ENCODE data around the gene HES7.

The HES7 gene

DNA sequence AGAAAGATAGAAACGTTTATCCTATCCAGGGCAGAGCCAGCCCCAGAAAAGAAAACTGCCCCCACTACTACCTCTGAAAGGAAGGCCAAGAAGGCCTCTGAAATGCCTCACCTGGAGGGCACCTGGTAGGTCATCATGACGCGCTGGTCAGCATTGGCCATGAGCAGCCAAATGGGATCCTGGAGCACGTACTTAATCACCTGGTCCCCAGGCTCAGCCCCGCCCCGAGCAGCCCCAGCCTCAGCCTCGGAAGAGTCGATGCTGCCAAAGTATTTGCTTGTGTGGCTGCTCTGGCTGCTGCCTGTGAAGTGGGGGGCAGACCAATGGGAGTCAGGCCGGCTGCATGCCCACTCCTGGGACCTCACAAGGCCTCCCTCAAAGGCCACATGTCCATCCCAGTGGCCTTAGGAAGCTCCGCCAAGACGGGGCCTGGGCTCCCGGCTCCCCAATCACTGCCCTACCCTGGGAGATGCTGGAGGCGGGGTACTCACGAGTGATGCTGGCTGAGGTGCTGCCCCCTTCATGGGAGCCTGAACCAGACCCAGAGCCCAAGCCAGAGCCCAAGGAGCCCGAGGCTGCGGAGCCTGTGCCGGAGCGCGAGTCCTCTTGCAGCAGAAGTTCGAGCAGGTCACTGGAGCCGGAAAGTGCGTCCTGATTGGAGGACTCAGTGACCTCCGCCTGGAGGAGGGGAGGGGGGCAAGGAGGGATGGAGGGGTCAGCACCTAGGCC is 18.4 kb upstream of the HES7 start:
- Histone ChIP-seq H3K4me2 (ENCODE audit: low read length) (no peak overlapping the region), H3K27me3 (ENCODE audit: low read depth, low read length) (no peaks in the 10 kb centered on the region), H3K9ac (ENCODE audit: low read length) (no peak overlapping the region), H3K9me3 (ENCODE audit: insufficient read depth, low read length) (no peaks in the 10 kb centered on the region), H4K20me1 (ENCODE audit: insufficient read depth, low read length) (no peaks in the 10 kb centered on the region), H2AFZ (ENCODE audit: low read depth, low read length) (no peak overlapping the region), H3K4me1 (ENCODE audit: low read length) (peaks cover 5% of the 10 kb centered on the region; the same call in 1 of the 2 replicates), H3K27ac (ENCODE audit: low read length) (no peak overlapping the region), H3K4me3 (ENCODE audit: low read length) (no peak overlapping the region), H3K79me2 (ENCODE audit: low read length) (no peaks in the 10 kb centered on the region), H3K36me3 (replicated peaks; ENCODE audit: low read depth, low read length) (no peaks in the 10 kb centered on the region)
- TF ChIP-seq, protein P1, sequence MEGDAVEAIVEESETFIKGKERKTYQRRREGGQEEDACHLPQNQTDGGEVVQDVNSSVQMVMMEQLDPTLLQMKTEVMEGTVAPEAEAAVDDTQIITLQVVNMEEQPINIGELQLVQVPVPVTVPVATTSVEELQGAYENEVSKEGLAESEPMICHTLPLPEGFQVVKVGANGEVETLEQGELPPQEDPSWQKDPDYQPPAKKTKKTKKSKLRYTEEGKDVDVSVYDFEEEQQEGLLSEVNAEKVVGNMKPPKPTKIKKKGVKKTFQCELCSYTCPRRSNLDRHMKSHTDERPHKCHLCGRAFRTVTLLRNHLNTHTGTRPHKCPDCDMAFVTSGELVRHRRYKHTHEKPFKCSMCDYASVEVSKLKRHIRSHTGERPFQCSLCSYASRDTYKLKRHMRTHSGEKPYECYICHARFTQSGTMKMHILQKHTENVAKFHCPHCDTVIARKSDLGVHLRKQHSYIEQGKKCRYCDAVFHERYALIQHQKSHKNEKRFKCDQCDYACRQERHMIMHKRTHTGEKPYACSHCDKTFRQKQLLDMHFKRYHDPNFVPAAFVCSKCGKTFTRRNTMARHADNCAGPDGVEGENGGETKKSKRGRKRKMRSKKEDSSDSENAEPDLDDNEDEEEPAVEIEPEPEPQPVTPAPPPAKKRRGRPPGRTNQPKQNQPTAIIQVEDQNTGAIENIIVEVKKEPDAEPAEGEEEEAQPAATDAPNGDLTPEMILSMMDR (IDR thresholded peaks at IDR 0.05; ENCODE audit: low read depth, low read length): no peak
- no peak for TF ChIP-seq EZH2phosphoT487 (IDR thresholded peaks at IDR 0.05; ENCODE audit: low read depth)

DNA sequence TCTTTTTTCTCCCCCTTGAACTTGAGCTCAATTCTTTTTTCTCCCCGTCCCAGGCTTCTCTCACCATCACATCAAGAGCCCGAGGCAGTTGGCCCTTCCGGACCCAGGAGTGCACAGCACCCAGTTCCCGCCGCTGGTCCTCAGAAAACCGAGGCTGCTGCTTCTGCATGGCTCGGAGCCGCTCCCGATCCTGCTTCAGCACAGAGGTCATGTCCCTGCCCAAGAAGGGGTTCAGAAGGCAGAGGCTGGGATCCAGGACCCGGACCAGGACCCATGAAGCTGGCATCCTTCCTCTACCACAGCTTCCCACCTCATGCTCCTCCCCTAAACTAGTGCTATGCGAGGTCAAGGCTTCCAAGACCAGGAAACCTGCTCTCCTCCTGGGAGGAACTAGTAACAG is 17.8 kb upstream of the HES7 start:
- Histone ChIP-seq H3K36me3 (replicated peaks; ENCODE audit: low read depth, low read length) (no peaks in the 10 kb centered on the region), H3K4me3 (ENCODE audit: low read length) (no peak overlapping the region), H3K27me3 (ENCODE audit: low read depth, low read length) (no peaks in the 10 kb centered on the region), H3K4me1 (ENCODE audit: low read length) (peaks cover 5% of the 10 kb centered on the region; the same call in 1 of the 2 replicates), H2AFZ (ENCODE audit: low read depth, low read length) (no peak overlapping the region), H4K20me1 (ENCODE audit: insufficient read depth, low read length) (no peaks in the 10 kb centered on the region), H3K27ac (ENCODE audit: low read length) (no peak overlapping the region), H3K9me3 (ENCODE audit: insufficient read depth, low read length) (no peaks in the 10 kb centered on the region), H3K79me2 (ENCODE audit: low read length) (no peaks in the 10 kb centered on the region), H3K4me2 (ENCODE audit: low read length) (no peak overlapping the region), H3K9ac (ENCODE audit: low read length) (no peak overlapping the region)
- no peak for TF ChIP-seq EZH2phosphoT487 (IDR thresholded peaks at IDR 0.05; ENCODE audit: low read depth)
- TF ChIP-seq, protein P1 (IDR thresholded peaks at IDR 0.05; ENCODE audit: low read depth, low read length): no peak

DNA sequence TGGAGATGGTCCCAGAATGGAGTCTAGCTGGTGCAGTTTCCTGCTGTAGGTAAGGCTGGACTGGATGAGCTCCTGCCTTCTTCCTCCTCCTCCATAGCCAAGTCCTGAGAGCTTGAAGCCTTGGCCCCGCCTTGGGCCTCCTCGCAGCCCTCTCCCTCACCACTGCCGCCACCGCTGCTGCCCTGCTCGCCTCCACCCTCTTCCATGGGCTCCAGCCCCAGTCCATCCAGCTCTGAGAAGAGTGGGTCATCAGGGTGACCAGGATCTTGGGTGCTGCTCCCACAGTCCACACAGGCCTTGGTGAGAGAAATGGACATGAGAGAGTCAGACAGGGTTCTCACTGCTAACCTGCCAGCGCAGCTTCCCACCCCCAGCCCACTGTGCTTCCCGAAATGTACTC is 17.1 kb upstream of the HES7 start:
- H3K79me2 ChIP-seq (ENCODE audit: low read length): no peaks in the 10 kb centered on the region

More for the DNA sequence above, 17.1 kb upstream of the HES7 start:
- H3K9me3 ChIP-seq (ENCODE audit: insufficient read depth, low read length): no peaks in the 10 kb centered on the region
- H3K4me2 ChIP-seq (ENCODE audit: low read length): no peak overlapping the region
- no peaks in the 10 kb centered on the region for H3K36me3 ChIP-seq (replicated peaks; ENCODE audit: low read depth, low read length)
- H3K4me3 ChIP-seq (ENCODE audit: low read length): no peak overlapping the region
- H2AFZ ChIP-seq (ENCODE audit: low read depth, low read length): no peak overlapping the region
- H3K27me3 ChIP-seq (ENCODE audit: low read depth, low read length): no peaks in the 10 kb centered on the region
- H3K4me1 ChIP-seq (ENCODE audit: low read length): peaks cover 5% of the 10 kb centered on the region; the same call in 1 of the 2 replicates
- H3K27ac ChIP-seq (ENCODE audit: low read length): no peak overlapping the region
- no peak overlapping the region for H3K9ac ChIP-seq (ENCODE audit: low read length)
- H4K20me1 ChIP-seq (ENCODE audit: insufficient read depth, low read length): no peaks in the 10 kb centered on the region
- TF ChIP-seq, protein P1 (IDR thresholded peaks at IDR 0.05; ENCODE audit: low read depth, low read length): no peak
